ENCODE measurements around the gene RIN3. TPM values are rescaled to one million over a fixed set of nuclear protein-coding genes. Genes with fewer than 3 reads are reported as not detected.

RIN3 gene
- total RNA-seq, 1 experiment from 2014 or later: 10.9 TPM

GRCh38 chr14:92587700-92588085, 74.1 kb downstream of the RIN3 start:
- H3K9me3 ChIP-seq (ENCODE audit: control insufficient read depth, insufficient read depth, low read depth, low read length): no peaks in the 10 kb centered on the region
- DNase-seq (ENCODE audit: low read depth, low spot score): no peak
- H3K36me3 ChIP-seq (ENCODE audit: control insufficient read depth, insufficient read depth, low read length): no peaks in the 10 kb centered on the region
- no TSS peak for BruUV-seq (replicated peaks)
- H3K4me3 ChIP-seq (ENCODE audit: low read depth in 2 of 2, low read length in 2 of 2): no peak overlapping the region
- ATAC-seq: no peak
- intact Hi-C loops (cut with micrococcal nuclease; ENCODE audit: unreplicated experiment) (no loop called here), in situ Hi-C loops (cut with HindIII; ENCODE audit: low pct_unique_long_range_greater_than_20kb, low sequenced_read_pairs) (no loop called here)
- H3K27ac ChIP-seq (ENCODE audit: low read length): no peak overlapping the region
- no peaks in the 10 kb centered on the region for H3K27me3 ChIP-seq (ENCODE audit: control insufficient read depth, insufficient read depth, low read length)
- ChIA-PET CTCF (no interaction called here), POLR2A (no interaction called here)
- TF ChIP-seq SIN3A (IDR thresholded peaks at IDR 0.05; ENCODE audit: borderline replicate concordance, insufficient read depth, low read depth, low read length): no peak
- TF ChIP-seq CTCF (IDR thresholded peaks at IDR 0.05): no peak
- no peak for TF ChIP-seq REST (IDR thresholded peaks at IDR 0.05; ENCODE audit: insufficient read depth in 1 of 2, low read depth in 2 of 2, low read length in 1 of 2)
- no peak for TF ChIP-seq TCF7L2 (IDR thresholded peaks at IDR 0.05; ENCODE audit: low read depth, low read length)
- no peak for TF ChIP-seq POLR2AphosphoS5 (IDR thresholded peaks at IDR 0.05; ENCODE audit: low read depth, low read length)
- no peaks in the 10 kb centered on the region for H3K4me1 ChIP-seq (ENCODE audit: control insufficient read depth, insufficient read depth, low read length)

- CTCF ChIA-PET: no interaction called here
- intact Hi-C loops (cut with micrococcal nuclease; ENCODE audit: unreplicated experiment): no loop called here
Measured at GRCh38 chr14:92589213-92589852, 75.8 kb downstream of the RIN3 start.

More at GRCh38 chr14:92589213-92589852, 75.8 kb downstream of the RIN3 start:
- BruUV-seq (replicated peaks): no TSS peak
- TF ChIP-seq SIN3A (IDR thresholded peaks at IDR 0.05; ENCODE audit: borderline replicate concordance, insufficient read depth, low read depth, low read length) (no peak), CTCF (IDR thresholded peaks at IDR 0.05) (peak; percentile 56)
- Histone ChIP-seq H3K9me3 (ENCODE audit: control insufficient read depth, insufficient read depth, low read depth, low read length) (no peaks in the 10 kb centered on the region), H3K27ac (ENCODE audit: low read length) (no peak overlapping the region), H3K4me3 (ENCODE audit: low read depth in 2 of 2, low read length in 2 of 2) (no peak overlapping the region), H3K36me3 (ENCODE audit: control insufficient read depth, insufficient read depth, low read length) (no peaks in the 10 kb centered on the region), H3K4me1 (ENCODE audit: control insufficient read depth, insufficient read depth, low read length) (no peaks in the 10 kb centered on the region), H3K27me3 (ENCODE audit: control insufficient read depth, insufficient read depth, low read length) (no peaks in the 10 kb centered on the region)
- ATAC-seq: no peak
- POLR2A ChIA-PET: no interaction called here
- in situ Hi-C loops (cut with HindIII; ENCODE audit: low pct_unique_long_range_greater_than_20kb, low sequenced_read_pairs): no loop called here
- DNase-seq (ENCODE audit: low read depth, low spot score): no peak

Measured in Panc1 (cell line).